ENCODE measurements around the gene ZMYM3.
"Not testable (repeated sequence)": the region's sequence is repeated elsewhere in the genome, so short reads cannot be mapped to it uniquely, and the experiment has no call there.

The ZMYM3 gene

DNA sequence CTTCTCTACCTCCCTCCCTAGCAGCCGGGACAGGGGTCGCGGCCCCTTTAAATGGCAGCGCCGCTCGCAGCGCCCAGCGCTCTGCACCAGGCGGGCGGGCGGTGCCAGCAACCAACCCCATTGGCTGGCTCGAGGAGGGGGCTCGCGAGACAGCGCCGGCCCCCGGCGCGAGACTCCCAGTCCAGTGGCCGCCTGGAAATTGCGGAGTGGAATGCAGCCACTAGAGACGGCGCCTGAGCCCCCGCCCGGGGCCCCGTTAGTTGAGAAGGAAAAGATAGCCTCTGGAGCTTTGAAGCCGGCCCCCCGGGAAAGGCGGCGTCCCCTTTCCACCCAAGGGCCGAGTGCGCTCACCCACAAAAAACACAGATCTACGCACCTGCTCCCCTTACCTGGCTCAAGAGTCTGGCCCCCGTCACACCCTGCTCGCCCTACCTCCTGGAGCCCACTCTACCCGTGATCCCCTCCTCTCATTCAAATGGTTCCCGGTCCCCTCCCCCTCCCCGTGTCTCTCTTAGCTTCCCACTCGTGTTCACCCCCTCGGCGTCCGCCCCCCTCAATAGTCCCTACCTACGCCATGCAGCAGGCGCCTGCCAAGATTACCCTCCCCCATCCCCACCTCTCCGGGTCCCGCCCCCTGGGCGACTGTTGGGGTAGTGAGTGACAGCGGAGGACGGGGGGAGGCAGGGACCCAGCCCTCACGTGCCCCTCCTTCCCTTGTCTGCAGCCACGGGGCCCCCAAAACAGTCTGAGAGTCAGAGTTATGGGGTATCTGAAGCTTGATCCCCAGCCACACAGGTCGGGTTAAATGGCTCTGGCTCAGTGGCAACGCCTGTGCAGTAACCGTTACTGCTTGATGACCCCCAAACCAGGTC, at the start of gene ZMYM3:
Gene ZMYM3 (minus strand): TSS at position 49 of the 872 bp plus-strand sequence. CDS start 885 bp downstream, outside the sequence.
- DNase-seq (ENCODE audit: low spot score) = peak; percentile 74

DNA sequence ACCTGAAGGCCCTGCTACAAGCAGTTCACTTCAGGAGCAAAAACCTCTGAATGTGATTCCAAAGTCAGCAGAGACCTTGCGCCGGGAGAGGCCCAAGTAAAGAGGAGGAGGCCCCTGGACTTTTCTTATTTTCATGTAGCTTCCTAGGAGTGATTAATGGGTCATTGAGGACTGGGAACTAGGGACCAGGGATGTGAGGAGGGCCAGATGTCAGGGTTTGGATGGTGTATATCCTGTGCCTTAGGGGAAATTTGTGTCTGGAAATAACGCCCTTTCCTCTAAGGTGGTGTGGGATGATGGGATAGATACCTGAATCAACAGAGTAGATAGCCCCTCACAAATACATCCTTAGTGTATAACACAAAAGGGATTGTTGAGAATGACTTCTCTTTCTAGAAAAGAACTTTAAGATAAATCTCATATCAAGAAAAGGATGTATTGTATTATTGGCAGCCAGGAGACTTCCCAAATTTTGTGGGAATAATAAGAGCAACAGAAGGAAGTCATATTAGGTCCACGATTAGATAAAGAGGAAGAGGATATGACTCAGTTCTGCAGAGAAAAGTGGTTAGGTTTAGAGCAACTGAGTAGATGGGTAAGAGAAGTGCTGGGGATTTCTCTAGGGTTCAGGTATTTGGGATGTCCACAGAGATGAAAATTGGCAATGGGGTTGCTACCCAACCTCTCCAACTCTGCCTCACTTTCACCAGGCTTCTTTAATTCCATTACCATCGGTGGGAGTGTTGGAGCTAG, 48.7 kb upstream of the ZMYM3 start:
- no peak for DNase-seq (ENCODE audit: low spot score)

DNA sequence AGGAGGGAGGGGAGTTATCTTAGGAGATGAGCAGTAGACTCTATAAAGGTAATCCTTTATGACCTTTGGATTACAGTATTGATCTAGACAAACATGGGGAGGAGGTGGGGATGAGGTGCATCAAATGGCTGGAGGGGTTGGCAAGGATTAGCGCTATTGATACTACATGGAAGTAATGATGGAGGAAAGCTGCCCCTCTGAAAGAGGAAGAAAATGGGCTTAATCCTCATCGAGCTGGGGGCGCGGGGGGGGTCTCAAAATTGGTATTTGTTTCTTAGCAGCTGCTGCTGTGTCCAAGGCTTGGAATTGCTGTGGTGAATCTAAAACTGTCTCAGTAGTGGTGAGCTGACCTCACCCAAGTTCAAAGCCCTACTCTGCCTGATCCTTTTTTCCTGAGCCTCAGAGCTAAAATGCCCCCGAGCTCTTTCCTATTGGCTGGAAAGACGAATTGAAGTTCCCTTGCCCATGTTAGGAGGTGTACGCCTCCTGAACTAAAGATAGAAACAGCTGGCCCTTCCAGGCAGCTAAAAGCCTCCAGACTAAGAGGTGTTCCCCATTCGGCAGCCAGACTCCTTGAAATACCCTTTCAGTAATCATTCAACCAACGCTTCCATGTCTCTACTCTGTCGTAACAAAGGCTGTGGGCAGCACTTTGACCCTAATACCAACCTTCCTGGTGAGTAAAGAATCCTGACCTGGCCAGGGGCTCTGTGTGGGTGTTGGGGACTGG, 47.4 kb upstream of the ZMYM3 start, which contains the start of gene ITGB1BP2:
Gene ITGB1BP2 (plus strand): TSS at position 556 of the 730 bp plus-strand sequence. CDS start 57 bp downstream, at position 613.
- no peak for DNase-seq (ENCODE audit: low spot score)

DNA sequence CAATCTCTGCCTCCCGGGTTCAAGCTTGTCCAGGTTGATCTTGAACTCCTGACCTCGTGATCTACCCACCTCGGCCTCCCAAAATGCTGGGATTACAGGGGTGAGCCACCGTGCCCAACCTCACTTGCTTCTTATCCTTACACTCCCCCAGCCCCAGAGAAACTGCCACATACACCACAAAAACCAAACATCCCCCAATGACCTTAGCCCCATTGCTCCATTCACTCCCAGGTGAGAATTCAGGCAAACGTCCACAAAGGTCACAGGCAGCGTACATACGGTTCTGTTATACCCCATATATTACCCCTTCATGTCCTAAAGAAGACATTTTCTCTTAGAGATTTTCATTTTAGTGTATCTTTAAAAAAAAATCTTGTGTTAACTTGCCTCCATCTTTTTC, 46.6 kb upstream of the ZMYM3 start:
- DNase-seq (ENCODE audit: low spot score) = not testable (repeated sequence)

DNA sequence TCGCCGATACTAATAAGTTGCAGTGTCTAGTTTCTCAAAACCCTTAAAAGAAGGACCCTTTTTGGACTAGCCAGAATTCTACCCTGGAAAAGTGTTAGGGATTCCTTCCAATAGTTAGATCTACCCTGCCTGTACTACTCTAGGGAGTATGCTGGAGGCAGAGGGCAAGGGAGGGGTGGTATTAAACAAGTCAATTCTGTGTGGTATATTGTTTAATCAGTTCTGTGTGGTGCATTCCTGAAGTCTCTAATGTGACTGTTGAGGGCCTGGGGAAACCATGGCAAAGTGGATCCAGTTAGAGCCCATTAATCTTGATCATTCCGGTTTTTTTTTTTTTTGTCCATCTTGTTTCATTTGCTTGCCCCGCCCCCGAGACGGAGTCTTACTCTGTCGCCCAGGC, 46.1 kb upstream of the ZMYM3 start:
- DNase-seq (ENCODE audit: low spot score) = not testable (repeated sequence)

DNA sequence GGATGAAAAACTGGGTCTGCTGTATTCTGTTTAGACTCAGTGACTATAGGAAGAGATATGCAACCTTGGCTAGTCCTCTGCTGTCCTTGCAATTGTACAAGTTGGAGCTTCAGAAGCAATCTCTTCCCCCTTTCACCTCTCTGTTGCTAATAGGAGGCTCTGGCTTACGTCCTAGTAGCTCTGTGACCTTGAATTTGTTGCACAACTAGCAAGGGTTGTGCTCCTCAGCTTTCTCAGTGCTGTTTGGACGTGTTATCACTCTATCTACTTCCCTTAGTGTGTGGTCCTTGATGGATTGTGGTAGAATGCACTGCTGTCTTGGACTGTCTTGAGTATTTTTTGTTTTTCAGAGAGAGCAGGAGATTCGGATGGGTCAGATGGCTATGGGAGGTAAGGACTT, 44.2 kb upstream of the ZMYM3 start:
- no peak for DNase-seq (ENCODE audit: low spot score)

DNA sequence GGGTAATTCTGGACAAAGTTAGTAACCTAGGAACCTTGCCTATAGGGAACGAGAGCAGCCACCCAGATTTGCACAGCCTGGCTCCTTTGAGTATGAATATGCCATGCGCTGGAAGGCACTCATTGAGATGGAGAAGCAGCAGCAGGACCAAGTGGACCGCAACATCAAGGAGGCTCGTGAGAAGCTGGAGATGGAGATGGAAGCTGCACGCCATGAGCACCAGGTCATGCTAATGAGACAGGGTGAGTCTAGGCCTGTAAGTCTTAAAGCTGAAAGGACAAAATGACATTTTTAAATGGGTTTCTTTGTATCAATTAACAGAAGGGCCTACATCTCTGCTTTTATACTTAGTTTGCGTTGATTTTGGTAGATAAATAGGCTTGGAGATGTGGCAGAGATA, 42.9 kb upstream of the ZMYM3 start:
- no peak for DNase-seq (ENCODE audit: low spot score)

DNA sequence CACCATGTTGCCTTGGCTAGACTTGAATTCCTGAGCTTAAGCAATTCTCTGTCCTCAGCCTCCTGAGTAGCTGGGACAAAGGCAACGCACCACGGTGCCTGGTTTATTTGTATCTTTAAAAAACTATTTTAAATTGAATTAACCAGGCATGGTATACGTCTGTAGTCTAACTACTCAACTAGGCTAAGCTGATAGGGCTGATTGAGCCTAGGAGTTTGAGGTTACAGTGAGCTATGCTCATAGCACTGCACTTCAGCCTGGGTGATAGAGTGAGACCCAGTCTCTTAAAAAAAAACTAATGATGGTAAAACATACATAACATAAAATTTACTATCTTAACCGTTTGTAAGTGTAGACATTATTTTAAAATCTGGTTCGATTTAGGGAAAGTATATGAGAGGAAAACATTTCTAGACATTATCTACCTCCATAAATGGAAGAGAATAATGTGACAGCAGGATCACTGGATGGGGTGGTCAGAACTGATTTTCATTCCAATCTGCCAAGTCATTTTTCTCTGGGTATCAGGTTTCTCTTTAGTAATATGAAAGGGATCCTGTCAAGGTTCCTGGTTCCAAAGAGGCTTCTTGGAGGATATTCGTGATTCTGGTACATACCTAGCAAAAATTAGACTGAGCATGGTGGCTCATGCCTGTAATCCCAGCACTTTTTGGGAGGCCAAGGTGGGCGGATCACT, 38.9 kb upstream of the ZMYM3 start:
- no peak for DNase-seq (ENCODE audit: low spot score)

DNA sequence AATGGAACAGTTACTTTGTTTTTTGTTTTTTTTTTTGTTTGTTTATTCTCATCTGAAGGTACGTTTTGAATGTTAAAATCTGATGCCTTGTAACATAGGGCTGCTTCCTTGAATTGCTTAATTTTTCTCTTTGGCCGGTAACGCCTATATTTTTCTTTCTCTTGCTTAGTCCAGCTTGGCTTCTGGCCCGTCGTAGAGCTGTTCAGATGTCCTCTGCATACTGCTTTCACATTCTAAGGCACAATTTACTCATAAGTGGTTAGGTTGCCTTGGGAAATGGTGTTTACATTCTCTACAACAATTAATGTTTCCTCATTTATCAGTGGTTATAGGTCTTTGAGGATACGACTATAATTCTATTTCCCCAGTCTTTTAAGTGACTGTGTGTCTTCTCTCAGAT, 37.4 kb upstream of the ZMYM3 start:
- DNase-seq (ENCODE audit: low spot score) = no peak

DNA sequence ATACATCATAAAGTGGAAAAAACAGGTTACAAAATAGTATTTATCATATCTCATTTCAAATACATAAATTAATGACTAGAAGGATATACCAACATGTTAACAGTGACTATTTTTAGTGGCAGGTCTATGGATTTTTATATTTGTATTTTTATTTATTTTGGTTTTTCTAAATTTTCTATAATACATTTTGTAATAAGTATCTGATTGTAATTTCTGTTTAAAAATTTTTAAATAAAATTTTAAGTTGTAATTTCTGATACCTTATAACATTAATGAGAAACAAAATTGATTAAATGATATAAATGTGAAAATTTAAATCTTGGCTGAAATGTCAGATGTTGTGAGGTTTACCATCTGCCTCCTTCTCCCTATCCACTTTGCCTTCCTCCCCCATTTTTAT, 32.0 kb upstream of the ZMYM3 start:
- DNase-seq (ENCODE audit: low spot score) = no peak

DNA sequence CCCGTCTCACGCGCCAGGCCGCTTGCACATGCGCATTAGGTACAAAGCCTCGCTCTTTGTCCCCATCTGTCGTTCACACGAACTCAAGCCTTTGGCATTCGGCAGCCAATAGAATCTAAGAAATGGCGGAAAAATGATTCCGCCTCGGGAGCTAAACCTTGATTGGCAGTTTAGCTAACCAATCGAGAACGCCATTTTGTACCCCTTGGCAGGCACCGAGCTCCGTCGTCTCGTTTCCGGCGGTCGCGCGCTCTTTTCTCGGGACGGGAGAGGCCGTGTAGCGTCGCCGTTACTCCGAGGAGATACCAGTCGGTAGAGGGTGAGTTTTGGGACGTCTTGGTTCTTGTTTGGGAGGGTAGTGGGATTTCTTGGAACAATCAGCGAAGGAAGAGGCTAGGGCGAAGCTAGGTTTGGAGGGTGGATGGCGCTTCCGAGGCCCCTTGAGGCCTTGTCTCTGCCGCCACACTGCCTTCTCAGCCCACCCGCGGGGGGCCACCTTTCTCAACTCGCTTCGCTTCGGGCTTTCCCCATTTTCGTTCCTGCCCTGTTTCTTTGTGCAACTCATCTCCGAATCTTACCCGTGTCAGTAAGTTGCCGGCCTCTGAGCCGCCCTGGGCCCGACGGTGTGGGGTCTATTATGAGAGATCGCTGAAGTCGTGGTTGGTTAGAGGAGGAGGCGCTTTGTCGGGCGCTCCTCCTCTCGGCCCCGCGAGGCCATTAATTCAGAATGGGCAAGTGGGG, 29.6 kb upstream of the ZMYM3 start, which contains the start of gene NONO:
Gene NONO (plus strand): TSS at position 233 of the 741 bp plus-strand sequence. CDS start 7,003 bp downstream, outside the sequence.
- peak; percentile 93 for DNase-seq (ENCODE audit: low spot score)

DNA sequence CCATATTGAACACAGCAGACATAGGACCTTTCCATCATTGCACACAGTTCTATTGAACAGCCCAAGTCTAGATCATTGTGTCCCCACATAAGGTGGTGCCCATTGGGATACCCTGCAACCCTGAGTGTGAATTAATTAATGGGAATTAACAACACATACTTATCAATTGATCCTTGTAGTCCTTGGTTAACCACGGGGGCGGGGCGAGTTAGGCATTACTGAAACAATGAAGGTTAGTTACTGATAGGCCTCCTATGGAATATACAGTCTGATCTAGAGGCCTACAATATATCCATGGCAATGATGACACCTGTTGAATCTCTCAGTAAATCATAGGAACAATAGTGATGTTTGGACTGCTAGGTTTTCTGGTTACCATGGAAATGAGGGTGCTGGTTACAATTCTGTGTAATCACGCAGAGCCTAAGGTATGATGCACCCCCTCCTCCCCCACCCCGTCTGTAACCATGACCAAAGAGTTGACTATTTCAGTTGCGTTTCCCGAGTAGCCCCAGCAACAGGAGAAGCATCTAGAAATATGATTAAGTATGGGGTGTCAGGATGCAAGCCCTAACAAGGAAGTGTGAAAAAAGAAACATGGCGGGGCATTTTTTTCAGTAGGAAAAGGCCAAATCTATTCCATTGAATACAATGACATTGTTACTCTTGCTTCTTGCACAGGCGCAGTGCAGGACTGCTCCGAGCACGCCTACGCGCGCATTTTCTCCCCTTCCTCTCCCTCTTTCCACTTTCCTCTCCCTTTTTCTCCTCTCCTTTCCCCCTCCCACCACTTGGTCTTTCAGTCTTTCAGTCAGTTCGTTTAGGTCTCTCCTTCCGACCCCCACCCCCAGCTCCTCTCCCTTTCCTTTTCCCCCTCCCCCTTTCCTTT, 28.8 kb upstream of the ZMYM3 start:
- DNase-seq (ENCODE audit: low spot score) = peak; percentile 58

DNA sequence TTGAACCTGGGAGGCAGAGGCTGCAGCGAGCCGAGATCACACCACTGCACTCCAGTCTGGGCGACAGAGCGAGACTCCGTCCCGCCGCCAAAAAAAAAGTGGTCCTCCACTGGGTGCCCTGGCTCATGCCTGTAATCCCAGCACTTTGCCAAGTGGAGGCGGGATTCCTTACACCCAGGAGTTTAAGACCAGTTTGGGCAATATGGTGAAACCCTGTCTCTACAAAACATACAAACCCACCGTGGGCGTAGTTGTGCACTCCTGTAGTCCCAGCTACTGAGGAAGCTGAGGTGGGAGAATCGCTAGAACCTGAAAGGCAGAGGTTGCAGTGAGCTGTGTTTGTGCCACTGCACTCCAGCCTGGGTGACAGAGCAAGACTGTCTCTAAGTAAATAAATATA, 27.4 kb upstream of the ZMYM3 start:
- DNase-seq (ENCODE audit: low spot score) = not testable (repeated sequence)

DNA sequence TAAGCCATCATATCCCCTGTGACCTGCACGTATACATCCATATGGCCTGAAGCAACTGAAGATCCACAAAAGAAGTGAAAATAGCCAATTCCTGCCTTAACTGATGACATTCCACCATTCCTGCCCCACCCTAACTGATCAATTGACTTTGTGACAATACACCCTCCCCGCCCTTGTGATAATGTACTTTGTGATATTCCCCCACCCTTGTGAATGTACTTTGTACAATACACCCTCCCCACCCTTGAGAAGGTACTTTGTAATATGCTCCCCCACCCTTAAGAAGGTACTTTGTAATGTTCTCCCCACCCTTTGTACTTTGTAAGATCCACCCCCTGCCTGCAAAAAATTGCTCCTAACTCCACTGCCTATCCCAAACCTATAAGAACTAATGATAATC, 18.4 kb upstream of the ZMYM3 start:
- DNase-seq (ENCODE audit: low spot score) = not testable (repeated sequence)

DNA sequence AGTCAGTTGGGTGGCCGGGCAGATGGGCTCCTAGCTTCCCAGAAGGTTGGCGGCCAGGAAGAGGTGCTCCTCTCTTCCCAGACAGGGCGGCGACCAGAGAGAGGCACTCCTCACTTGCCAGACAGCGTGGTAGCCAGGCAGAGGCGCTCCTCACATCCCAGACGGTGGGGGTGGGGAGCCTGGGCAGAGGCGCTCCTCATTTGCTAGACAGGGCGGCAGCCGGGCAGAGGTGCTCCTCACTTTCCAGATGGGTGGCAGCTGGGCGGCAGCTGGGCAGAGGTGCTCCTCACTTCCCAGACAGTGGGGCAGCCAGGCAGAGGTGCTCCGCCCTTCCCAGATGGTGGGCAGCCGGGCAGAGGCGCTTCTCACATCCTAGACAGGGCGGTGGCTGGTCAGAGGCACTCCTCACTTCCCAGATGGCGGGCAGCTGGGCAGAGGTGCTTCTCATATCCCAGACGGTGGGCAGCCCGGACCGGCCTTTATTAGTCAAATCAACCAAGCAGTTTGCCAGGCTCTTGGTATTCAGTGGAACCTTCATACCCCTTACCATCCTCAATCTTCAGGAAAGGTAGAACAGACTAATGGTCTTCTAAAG, 16.0 kb upstream of the ZMYM3 start:
- DNase-seq (ENCODE audit: low spot score) = no peak

DNA sequence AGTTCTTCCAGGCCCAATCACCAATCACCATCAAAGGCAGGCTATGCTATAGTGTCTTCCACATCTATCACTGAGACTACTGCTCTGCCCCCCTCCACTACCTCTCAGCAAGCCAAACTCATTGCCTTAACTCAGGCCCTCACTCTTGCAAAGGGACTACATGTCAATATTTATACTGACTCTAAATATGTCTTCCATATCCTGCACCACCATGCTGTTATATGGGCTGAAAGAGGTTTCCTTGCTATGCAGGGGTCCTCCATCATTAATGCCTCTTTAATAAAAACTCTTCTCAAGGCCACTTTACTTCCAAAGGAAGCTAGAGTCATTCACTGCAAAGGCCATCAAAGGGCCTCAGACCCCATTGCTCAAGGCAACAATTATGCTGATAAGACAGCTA, 14.7 kb upstream of the ZMYM3 start:
- not testable (repeated sequence) for DNase-seq (ENCODE audit: low spot score)

DNA sequence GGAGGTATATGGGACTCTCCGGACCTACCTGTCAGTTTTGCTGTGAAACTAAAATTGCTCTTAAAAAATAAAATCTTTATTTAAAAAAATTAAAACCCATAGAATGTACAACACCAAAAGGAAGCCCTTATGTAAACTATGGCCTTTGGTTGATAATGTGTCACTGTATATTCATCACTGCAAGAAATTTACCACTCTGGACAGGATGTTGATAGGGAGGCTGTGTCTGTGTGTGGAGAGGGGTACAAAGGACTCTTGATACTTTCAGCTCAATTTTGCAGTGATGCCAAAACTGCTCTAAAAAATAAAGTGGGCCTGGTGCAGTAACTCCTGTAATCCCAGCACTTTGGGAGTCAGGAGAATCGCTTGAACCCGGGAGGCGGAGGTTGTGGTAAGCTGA, 2.9 kb upstream of the ZMYM3 start:
- no peak for DNase-seq (ENCODE audit: low spot score)

DNA sequence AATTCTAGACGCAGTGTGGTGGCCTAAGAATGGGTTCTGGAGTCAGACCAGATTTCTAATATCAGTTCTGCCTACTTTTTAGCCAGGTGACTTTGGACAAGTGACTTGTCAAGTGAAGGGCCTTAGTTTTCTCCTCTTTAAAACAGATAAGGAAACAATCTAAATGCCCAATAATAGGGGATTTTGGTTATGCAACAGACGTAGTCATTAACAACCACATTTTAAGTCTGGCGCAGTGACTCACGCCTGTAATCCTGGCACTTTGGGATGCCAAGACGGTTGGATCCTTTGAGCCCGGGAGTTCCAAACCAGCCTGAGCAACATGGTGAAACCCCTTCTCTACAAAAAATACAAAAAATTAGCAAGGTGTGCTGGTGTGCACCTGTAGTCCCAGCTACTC, 2.1 kb upstream of the ZMYM3 start:
- DNase-seq (ENCODE audit: low spot score) = no peak

Data from kidney capillary endothelial cell (primary cell).